Activated naive CD8-positive, alpha-beta T cell treated with anti-CD3 and anti-CD28 coated beads, Interleukin-2, amount 10 ng/mL, durations not matched to agents 7 days and 5 days (primary cell): ENCODE measurements around the gene PURA. TPM values are rescaled to one million over a fixed set of nuclear protein-coding genes. Genes with fewer than 3 reads are reported as not detected.

Experiments
- ATAC-seq: fragments of 150-1000 bp; cut with Tn5 transposase; one replicate; pipeline ENCODE4 v1.10.0; 2021; ENCODE audit warnings: low read depth, moderate library complexity
- POLR2A ChIA-PET: fragments of 350-600 bp; sonication (Branson Sonifier 250); formaldehyde crosslinking; loops from one replicate; lab custom pipeline; 2021; ENCODE audit warnings: antibody characterized with exemption; lab: Charles Lee
- DNase-seq: peaks from one replicate; pipeline ENCODE4 v3.0.0; 2021
- H3K27ac Mint-ChIP-seq: one replicate; pipeline ENCODE4 v1.8.0; 2022; ENCODE audit warnings: mild to moderate bottlenecking, mixed read lengths
- H3K27me3 Mint-ChIP-seq: one replicate; pipeline ENCODE4 v1.8.0; 2022; ENCODE audit warnings: mild to moderate bottlenecking, moderate library complexity, mixed read lengths
- H3K36me3 Mint-ChIP-seq: one replicate; pipeline ENCODE4 v1.8.0; 2021; ENCODE audit warnings: mild to moderate bottlenecking, mixed read lengths
- H3K4me1 Mint-ChIP-seq: one replicate; pipeline ENCODE4 v1.8.0; 2021; ENCODE audit warnings: mixed read lengths
- H3K4me3 Mint-ChIP-seq: one replicate; pipeline ENCODE4 v1.8.0; 2022; ENCODE audit warnings: mild to moderate bottlenecking, moderate library complexity, mixed read lengths
- H3K9me3 Mint-ChIP-seq: one replicate; pipeline ENCODE4 v1.8.0; 2021; ENCODE audit warnings: mixed read lengths
- total RNA-seq, 2 experiments: library from RNA; stranded (reverse); gene quantifications; one replicate each; pipeline ENCODE4 v1.2.3, GENCODE V29; 2021

The PURA gene
- total RNA-seq, 2 experiments from 2014 or later = 19.8 TPM

DNA sequence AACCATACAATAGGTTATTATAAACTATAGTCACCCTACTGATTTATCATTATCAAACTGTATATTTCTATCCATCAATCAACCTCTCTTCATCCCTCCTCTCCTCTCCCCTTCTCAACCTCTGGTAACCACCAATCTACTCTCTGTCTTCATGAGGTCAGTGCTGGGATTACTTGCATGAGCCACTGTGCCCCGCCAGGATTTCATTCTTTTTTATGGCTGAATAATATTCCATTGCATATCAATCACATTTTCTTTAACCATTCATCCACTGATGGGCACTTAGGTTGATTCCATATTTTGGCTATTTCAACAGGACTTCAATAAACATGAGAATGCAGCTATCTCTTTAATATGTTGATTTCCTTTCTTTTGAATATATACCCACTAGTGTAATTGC is 10.8 kb upstream of the PURA start:
- Mint-ChIP-seq H3K27me3 (peaks cover 28% of the 10 kb centered on the region), H3K27ac (no peak overlapping the region), H3K9me3 (no peaks in the 10 kb centered on the region), H3K36me3 (no peaks in the 10 kb centered on the region), H3K4me3 (no peak overlapping the region), H3K4me1 (peaks cover 11% of the 10 kb centered on the region)
- POLR2A ChIA-PET = no interaction called here
- no peak for DNase-seq
- no peak for ATAC-seq

DNA sequence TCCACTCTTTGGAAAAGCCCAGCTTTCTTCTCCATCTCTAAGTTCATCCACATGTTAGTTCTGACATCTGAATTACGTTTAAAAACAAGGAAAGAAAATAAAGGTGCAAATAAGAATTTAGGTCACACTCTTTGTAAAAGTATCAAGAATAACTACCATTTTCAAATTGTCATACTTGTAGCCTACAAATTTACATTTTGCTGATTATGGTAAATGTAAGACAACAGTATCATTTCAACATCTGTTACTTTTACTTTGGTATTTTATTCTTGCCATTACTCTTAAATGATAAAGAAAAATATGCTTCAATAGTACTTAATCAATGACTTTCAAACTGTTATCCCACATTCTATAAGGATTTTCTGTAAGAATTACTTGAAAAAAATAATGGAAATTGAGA is 9.8 kb upstream of the PURA start:
- H3K27me3 Mint-ChIP-seq = peaks cover 28% of the 10 kb centered on the region
- no peak for DNase-seq
- peaks cover under 1% of the 10 kb centered on the region for H3K36me3 Mint-ChIP-seq
- peaks cover 13% of the 10 kb centered on the region for H3K4me1 Mint-ChIP-seq
- H3K4me3 Mint-ChIP-seq = no peak overlapping the region
- ATAC-seq = no peak
- POLR2A ChIA-PET = no interaction called here
- H3K27ac Mint-ChIP-seq = no peak overlapping the region
- H3K9me3 Mint-ChIP-seq = no peaks in the 10 kb centered on the region

DNA sequence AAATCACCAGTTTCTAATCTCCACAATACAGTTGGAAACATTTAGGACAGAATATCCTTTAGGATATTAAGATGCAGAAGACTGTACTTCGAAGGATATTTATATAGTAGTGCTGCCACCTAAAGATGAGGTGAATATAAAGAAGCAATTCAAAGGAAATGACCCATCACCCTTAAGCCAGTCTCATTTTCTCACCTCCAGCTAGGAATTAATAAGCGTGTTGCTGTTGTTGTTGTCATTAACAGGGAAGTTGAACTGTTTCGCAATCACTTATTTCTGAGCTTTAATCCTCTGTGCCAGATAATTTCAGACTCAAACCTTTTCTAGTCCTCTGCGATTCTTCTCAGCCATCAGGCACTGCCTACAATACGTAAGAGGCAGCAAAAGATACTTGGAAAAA is 7.8 kb upstream of the PURA start:
- H3K4me1 Mint-ChIP-seq = peaks cover 24% of the 10 kb centered on the region
- no peak overlapping the region for H3K27ac Mint-ChIP-seq
- peaks cover 27% of the 10 kb centered on the region for H3K27me3 Mint-ChIP-seq
- no peak for ATAC-seq
- no peaks in the 10 kb centered on the region for H3K9me3 Mint-ChIP-seq
- peak overlapping the region; percentile 100 for H3K4me3 Mint-ChIP-seq
- peaks cover 2% of the 10 kb centered on the region for H3K36me3 Mint-ChIP-seq
- POLR2A ChIA-PET = no interaction called here
- DNase-seq = no peak

- Mint-ChIP-seq H3K4me1 (peaks cover 29% of the 10 kb centered on the region), H3K9me3 (no peaks in the 10 kb centered on the region), H3K4me3 (peak overlapping the region; percentile 100), H3K27me3 (peaks cover 31% of the 10 kb centered on the region), H3K27ac (peak overlapping the region; percentile 99), H3K36me3 (peaks cover 2% of the 10 kb centered on the region)
- POLR2A ChIA-PET = interaction anchor here (0.7 to 2.2 kb wide), 8 partner anchors 10 to 294 kb away, joined by 3 to 13 read pairs (median 6); no protein-coding TSS in a partner anchor
- ATAC-seq = no peak
- DNase-seq = no peak
These were observed 7.1 kb upstream of the PURA start for GRCh38 chr5:140106805-140107311.

GRCh38 chr5:140107312-140108092 is 6.4 kb upstream of the PURA start:
- Mint-ChIP-seq H3K27ac (peak overlapping the region; percentile 99), H3K36me3 (peaks cover 2% of the 10 kb centered on the region), H3K4me1 (peaks cover 34% of the 10 kb centered on the region), H3K9me3 (no peaks in the 10 kb centered on the region), H3K27me3 (peaks cover 35% of the 10 kb centered on the region), H3K4me3 (peak overlapping the region; percentile 100)
- ATAC-seq (peak; percentile 86), DNase-seq (peak; percentile 95)
- POLR2A ChIA-PET = interaction anchor here (0.7 to 2.2 kb wide), 10 partner anchors 10 to 440 kb away, joined by 3 to 13 read pairs (median 6); partner anchors contain the start of gene EIF4EBP3

- peak; percentile 47 for DNase-seq
- POLR2A ChIA-PET = interaction anchor here (0.9 to 2.2 kb wide), 10 partner anchors 12 to 592 kb away, joined by 3 to 13 read pairs (median 4); partner anchors contain the start of genes EIF4EBP3 and ZMAT2
- peaks cover 37% of the 10 kb centered on the region for H3K4me1 Mint-ChIP-seq
- peak overlapping the region; percentile 99 for H3K27ac Mint-ChIP-seq
- peak overlapping the region; percentile 100 for H3K4me3 Mint-ChIP-seq
- H3K9me3 Mint-ChIP-seq = no peaks in the 10 kb centered on the region
- H3K27me3 Mint-ChIP-seq = peaks cover 30% of the 10 kb centered on the region
- peak; percentile 1 for ATAC-seq
- peaks cover 2% of the 10 kb centered on the region for H3K36me3 Mint-ChIP-seq
These were observed 5.6 kb upstream of the PURA start for GRCh38 chr5:140108093-140109017.

DNA sequence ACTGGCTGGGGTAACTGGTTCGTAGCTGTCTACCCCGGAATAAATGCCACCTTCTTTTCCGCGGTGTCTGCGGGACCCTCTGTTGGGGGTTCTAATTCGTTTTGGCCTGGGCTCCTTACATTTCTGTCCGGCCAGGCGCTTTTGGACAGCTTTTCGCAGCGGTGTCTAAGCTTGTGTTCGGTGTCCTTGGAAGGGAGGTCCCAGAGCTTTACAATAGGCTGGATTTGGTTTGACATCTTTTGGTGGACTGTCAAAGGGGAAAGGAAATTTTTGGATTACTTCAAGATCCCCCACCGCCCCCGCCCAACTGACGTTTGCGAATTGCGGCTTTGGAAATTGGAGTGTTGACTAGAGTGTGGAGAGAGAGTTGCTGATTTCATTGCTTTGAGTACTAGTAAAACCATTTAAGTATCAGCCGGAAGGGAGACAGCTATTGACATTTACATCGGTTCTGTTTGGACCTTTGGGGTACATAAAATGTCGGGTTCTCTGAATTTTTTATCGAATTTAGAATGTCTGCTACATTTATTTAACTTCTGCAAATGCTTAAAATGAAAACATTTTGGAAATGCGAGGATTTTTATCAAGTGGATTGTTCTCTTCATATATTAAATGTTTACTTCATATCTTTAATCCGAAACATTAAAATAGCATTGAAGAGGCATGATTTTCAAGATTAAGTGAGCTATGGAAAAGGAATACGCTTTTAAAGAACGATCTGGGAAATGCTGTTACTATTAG is 4.7 kb upstream of the PURA start:
- peak overlapping the region; percentile 99 for H3K27ac Mint-ChIP-seq
- POLR2A ChIA-PET = interaction anchor here (0.9 to 2.2 kb wide), 3 partner anchors 11 to 591 kb away, joined by 3 to 13 read pairs (median 4); partner anchors contain the start of gene ZMAT2
- H3K9me3 Mint-ChIP-seq = no peaks in the 10 kb centered on the region
- DNase-seq = no peak
- peak overlapping the region; percentile 100 for H3K4me3 Mint-ChIP-seq
- ATAC-seq = no peak
- peaks cover 2% of the 10 kb centered on the region for H3K36me3 Mint-ChIP-seq
- H3K27me3 Mint-ChIP-seq = peaks cover 25% of the 10 kb centered on the region
- H3K4me1 Mint-ChIP-seq = peaks cover 37% of the 10 kb centered on the region

DNA sequence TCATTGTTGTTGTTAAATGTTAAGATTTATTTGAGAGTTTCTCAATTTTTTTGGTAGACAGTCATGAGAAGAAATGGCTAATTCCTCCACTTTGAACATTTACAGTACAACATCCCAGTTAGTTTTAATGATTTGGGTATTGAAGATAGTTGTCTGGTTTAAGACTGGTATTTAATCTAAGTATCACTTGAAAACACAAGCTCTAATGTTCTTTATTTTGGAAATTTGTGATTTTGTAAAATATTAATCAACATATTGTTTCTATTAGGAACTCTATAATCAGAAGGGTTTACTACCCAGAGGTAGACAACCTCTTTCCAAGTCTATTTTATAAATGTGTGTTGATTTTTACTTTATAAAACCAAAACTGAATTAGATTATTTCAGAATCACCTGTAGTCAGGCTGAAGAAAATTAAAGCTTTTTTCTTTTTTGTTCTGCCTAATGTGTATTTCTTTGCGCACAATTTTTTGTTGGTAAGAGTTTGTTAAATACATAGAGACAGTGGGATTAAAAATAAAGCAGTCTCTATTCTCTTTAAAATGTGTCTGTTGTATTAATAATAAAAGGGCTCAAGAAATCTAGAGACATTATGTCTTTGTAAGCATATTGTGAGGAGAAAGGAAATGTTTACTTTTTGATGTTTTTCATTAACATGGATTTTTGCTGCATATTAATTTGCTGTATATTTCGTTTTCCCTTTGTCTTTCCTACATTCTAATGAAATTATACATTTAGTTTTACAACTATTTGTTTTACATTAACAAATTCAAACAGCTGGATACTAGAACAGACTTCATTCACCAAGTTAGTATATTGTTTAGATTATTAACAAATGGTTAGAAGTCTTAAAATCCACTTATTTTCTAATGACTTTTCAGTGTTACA is 3.9 kb upstream of the PURA start:
- peaks cover 23% of the 10 kb centered on the region for H3K27me3 Mint-ChIP-seq
- no peak overlapping the region for H3K27ac Mint-ChIP-seq
- ATAC-seq (no peak), DNase-seq (no peak)
- no peaks in the 10 kb centered on the region for H3K9me3 Mint-ChIP-seq
- peaks cover 40% of the 10 kb centered on the region for H3K4me1 Mint-ChIP-seq
- POLR2A ChIA-PET = interaction anchor here (1.3 kb wide), 1 partner anchor 34 kb away, joined by 3 read pairs; no protein-coding TSS in a partner anchor
- H3K36me3 Mint-ChIP-seq = peaks cover 5% of the 10 kb centered on the region
- peak overlapping the region; percentile 100 for H3K4me3 Mint-ChIP-seq

GRCh38 chr5:140110646-140110957 is 3.3 kb upstream of the PURA start:
- H3K4me1 Mint-ChIP-seq = peaks cover 44% of the 10 kb centered on the region
- H3K9me3 Mint-ChIP-seq = no peaks in the 10 kb centered on the region
- POLR2A ChIA-PET = no interaction called here
- H3K4me3 Mint-ChIP-seq = no peak overlapping the region
- no peak overlapping the region for H3K27ac Mint-ChIP-seq
- DNase-seq (no peak), ATAC-seq (no peak)
- peaks cover 5% of the 10 kb centered on the region for H3K36me3 Mint-ChIP-seq
- H3K27me3 Mint-ChIP-seq = peaks cover 18% of the 10 kb centered on the region

- Mint-ChIP-seq H3K4me1 (peaks cover 49% of the 10 kb centered on the region), H3K27ac (no peak overlapping the region), H3K36me3 (peaks cover 5% of the 10 kb centered on the region), H3K9me3 (no peaks in the 10 kb centered on the region), H3K4me3 (peak overlapping the region; percentile 97), H3K27me3 (peaks cover 18% of the 10 kb centered on the region)
- ATAC-seq (no peak), DNase-seq (no peak)
- POLR2A ChIA-PET = no interaction called here
These were observed 2.7 kb upstream of the PURA start for GRCh38 chr5:140111011-140111858.

GRCh38 chr5:140111859-140112551 is 1.9 kb upstream of the PURA start:
- POLR2A ChIA-PET = interaction anchor here (0.6 to 1.3 kb wide), 2 partner anchors 11 to 225 kb away, joined by 3 to 6 read pairs; no protein-coding TSS in a partner anchor
- Mint-ChIP-seq H3K4me3 (peak overlapping the region; percentile 97), H3K27me3 (peaks cover 18% of the 10 kb centered on the region), H3K9me3 (no peaks in the 10 kb centered on the region), H3K27ac (no peak overlapping the region), H3K4me1 (peaks cover 48% of the 10 kb centered on the region), H3K36me3 (peaks cover 5% of the 10 kb centered on the region)
- DNase-seq (no peak), ATAC-seq (no peak)
